ENCODE results near the gene GRM1. TPM values are rescaled to one million over a fixed set of nuclear protein-coding genes. Genes with fewer than 3 reads are reported as not detected.

Gene GRM1
- total RNA-seq, 2 experiments from 2014 or later, result not detected

DNA sequence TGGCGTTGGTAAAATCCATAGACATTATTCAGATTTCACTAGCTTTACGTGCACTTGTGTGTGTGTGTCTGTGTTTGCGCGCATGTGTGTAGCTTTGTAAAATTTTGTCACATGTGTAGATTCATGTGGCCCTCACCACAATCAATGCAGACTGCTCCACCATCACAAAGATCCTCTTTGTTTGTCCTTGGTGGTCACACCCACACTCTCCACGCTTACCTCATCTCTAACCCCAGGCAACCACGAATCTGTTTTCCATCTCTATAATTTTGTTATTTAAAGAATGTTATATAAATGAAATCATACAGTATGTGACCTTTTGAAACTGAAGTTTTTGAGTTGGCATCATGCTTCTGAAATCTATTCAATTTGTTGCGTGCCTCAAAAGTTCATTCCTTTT, 58.5 kb downstream of the GRM1 start:
- ATAC-seq (ENCODE audit: poor library complexity) (no peak), DNase-seq (no peak)
- ChIA-PET CTCF (no interaction called here), POLR2A (no interaction called here)
- Mint-ChIP-seq H3K4me1 (ENCODE audit: low read depth) (no peaks in the 10 kb centered on the region), H3K36me3 (ENCODE audit: low read depth) (no peaks in the 10 kb centered on the region), H3K9me3 (no peaks in the 10 kb centered on the region), H3K4me3 (no peak overlapping the region), H3K27ac (no peak overlapping the region), H3K27me3 (peaks cover 3% of the 10 kb centered on the region)
- Histone ChIP-seq H3K27ac (ENCODE audit: low read depth in 1 of 2, low read length in 2 of 2) (no peak overlapping the region), H3K27me3 (ENCODE audit: control insufficient read depth in 1 of 2, insufficient read depth in 2 of 2, low read length in 2 of 2) (no peaks in the 10 kb centered on the region), H3K9me3 (ENCODE audit: control insufficient read depth in 1 of 2, insufficient read depth in 1 of 2, low read length in 2 of 2) (no peaks in the 10 kb centered on the region), H3K4me1 (ENCODE audit: insufficient read depth, low read length) (no peaks in the 10 kb centered on the region), H3K36me3 (ENCODE audit: insufficient read depth, low read length) (no peaks in the 10 kb centered on the region), H3K4me3 (ENCODE audit: low read length) (no peak overlapping the region)
- intact Hi-C loops (cut with DNase I, micrococcal nuclease), result no loop called here
- TF ChIP-seq, protein P1, sequence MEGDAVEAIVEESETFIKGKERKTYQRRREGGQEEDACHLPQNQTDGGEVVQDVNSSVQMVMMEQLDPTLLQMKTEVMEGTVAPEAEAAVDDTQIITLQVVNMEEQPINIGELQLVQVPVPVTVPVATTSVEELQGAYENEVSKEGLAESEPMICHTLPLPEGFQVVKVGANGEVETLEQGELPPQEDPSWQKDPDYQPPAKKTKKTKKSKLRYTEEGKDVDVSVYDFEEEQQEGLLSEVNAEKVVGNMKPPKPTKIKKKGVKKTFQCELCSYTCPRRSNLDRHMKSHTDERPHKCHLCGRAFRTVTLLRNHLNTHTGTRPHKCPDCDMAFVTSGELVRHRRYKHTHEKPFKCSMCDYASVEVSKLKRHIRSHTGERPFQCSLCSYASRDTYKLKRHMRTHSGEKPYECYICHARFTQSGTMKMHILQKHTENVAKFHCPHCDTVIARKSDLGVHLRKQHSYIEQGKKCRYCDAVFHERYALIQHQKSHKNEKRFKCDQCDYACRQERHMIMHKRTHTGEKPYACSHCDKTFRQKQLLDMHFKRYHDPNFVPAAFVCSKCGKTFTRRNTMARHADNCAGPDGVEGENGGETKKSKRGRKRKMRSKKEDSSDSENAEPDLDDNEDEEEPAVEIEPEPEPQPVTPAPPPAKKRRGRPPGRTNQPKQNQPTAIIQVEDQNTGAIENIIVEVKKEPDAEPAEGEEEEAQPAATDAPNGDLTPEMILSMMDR (IDR thresholded peaks at IDR 0.05), result no peak

DNA sequence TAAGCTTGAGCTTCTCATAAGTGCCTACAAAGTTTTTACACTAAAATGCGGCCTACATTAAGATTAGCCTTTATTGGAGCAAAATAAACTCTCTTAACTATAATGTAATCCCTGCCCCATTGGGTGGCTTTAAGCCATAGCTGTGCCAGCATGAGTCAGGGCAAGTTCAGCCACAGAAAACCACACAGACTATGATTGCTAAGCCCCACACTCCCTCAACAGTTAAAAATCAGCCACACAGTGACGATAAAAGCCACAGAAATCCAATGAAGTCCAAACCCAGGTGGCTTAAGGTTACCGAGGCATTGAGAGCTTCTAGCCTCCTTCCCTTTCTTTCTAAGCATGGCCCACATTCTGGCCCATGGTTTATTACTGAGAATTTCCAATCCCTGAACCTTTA, 61.6 kb downstream of the GRM1 start:
- Mint-ChIP-seq H3K4me1 (ENCODE audit: low read depth) (no peaks in the 10 kb centered on the region), H3K27ac (no peak overlapping the region)
- DNase-seq, result no peak

DNA sequence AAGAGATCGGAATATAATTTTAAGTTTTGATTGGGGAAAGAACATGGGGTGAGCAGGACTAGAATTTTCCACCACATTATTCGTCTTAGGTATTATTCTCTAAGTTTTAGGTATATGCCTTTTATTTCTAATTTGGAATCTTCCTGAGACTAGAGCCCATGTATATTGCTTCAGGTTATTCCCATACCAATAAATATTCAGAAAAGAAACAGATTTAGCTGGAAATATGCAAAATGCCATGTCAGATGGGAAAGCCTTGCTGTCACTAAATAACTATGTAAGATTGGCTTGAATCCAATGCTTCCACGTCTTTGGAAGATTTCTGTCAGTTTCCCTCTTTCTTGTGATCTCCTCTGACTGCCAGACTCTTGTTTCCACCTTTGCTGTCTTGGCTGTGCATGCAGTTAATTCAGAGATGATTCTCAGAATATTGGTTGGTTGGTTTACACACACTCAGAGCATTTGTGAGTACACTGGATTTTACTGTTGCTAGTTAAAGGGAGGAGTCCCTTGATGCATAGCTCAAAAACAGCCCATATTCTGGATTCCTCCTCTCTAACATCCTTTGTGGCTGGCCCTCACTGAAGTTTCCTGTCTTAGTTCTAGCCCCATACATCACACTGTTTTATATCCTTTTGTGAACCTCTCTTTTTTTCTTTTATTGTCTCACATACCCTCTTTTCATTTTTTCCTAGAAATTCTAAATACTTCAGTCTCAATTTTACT, 64.3 kb downstream of the GRM1 start:
- DNase-seq, result no peak
- ChIA-PET CTCF (interaction anchor here (1.3 kb wide), 1 partner anchor 8 kb away, joined by 3 read pairs; no protein-coding TSS in a partner anchor), POLR2A (no interaction called here)
- H3K4me3 ChIP-seq (ENCODE audit: low read length), result no peak overlapping the region
- H3K27ac Mint-ChIP-seq, result no peak overlapping the region
- no peak overlapping the region for H3K4me3 Mint-ChIP-seq
- TF ChIP-seq, protein P1 (IDR thresholded peaks at IDR 0.05), result no peak
- intact Hi-C loops (cut with DNase I, micrococcal nuclease), result no loop called here
- peaks cover 0 to 3% of the 10 kb centered on the region in 2 experiments for H3K27me3 ChIP-seq (ENCODE audit: control insufficient read depth in 1 of 2, insufficient read depth in 2 of 2, low read length in 2 of 2)
- no peak for ATAC-seq (ENCODE audit: poor library complexity)
- no peaks in the 10 kb centered on the region for H3K36me3 Mint-ChIP-seq (ENCODE audit: low read depth)
- H3K4me1 Mint-ChIP-seq (ENCODE audit: low read depth), result no peaks in the 10 kb centered on the region
- H3K36me3 ChIP-seq (ENCODE audit: insufficient read depth, low read length), result no peaks in the 10 kb centered on the region
- H3K4me1 ChIP-seq (ENCODE audit: insufficient read depth, low read length), result no peaks in the 10 kb centered on the region
- no peak overlapping the region for H3K27ac ChIP-seq (ENCODE audit: low read depth in 1 of 2, low read length in 2 of 2)
- H3K9me3 Mint-ChIP-seq, result no peaks in the 10 kb centered on the region
- H3K9me3 ChIP-seq (ENCODE audit: control insufficient read depth in 1 of 2, insufficient read depth in 1 of 2, low read length in 2 of 2), result no peaks in the 10 kb centered on the region
- H3K27me3 Mint-ChIP-seq, result no peaks in the 10 kb centered on the region

More for the DNA sequence above, 61.6 kb downstream of the GRM1 start:
- peaks cover 3% of the 10 kb centered on the region for H3K27me3 Mint-ChIP-seq
- no peaks in the 10 kb centered on the region for H3K9me3 Mint-ChIP-seq
- H3K4me3 Mint-ChIP-seq, result no peak overlapping the region
- Histone ChIP-seq H3K4me3 (ENCODE audit: low read length) (no peak overlapping the region), H3K9me3 (ENCODE audit: control insufficient read depth in 1 of 2, insufficient read depth in 1 of 2, low read length in 2 of 2) (no peaks in the 10 kb centered on the region), H3K36me3 (ENCODE audit: insufficient read depth, low read length) (no peaks in the 10 kb centered on the region), H3K4me1 (ENCODE audit: insufficient read depth, low read length) (no peaks in the 10 kb centered on the region), H3K27ac (ENCODE audit: low read depth in 1 of 2, low read length in 2 of 2) (no peak overlapping the region), H3K27me3 (ENCODE audit: control insufficient read depth in 1 of 2, insufficient read depth in 2 of 2, low read length in 2 of 2) (peaks cover 0 to 3% of the 10 kb centered on the region in 2 experiments)
- ChIA-PET POLR2A (no interaction called here), CTCF (no interaction called here)
- no peak for ATAC-seq (ENCODE audit: poor library complexity)
- H3K36me3 Mint-ChIP-seq (ENCODE audit: low read depth), result no peaks in the 10 kb centered on the region
- intact Hi-C loops (cut with DNase I, micrococcal nuclease), result no loop called here
- TF ChIP-seq, protein P1 (IDR thresholded peaks at IDR 0.05), result no peak

Measured in CD4-positive, alpha-beta T cell (primary cell).